ENCODE results near the gene DHX35. TPM values are rescaled to one million over a fixed set of nuclear protein-coding genes. Genes with fewer than 3 reads are reported as not detected.

Gene DHX35
- total and polyA plus RNA-seq, 10 of the 15 experiments (the other 5 are each of a cell fraction or from before 2014, with no cell fraction given), result 4.3 to 21.6 (median 14.9) TPM

- TF ChIP-seq PKNOX1 (IDR thresholded peaks at IDR 0.05), result peak; percentile 55; the same call in 1 of the 2 replicates
- no peak for TF ChIP-seq EP300 (IDR thresholded peaks at IDR 0.05; ENCODE audit: borderline replicate concordance in 1 of 2, control insufficient read depth in 1 of 2, low read depth in 2 of 2, low read length in 2 of 2)
Measured at GRCh38 chr20:38986663-38987062, 24.5 kb downstream of the DHX35 start (continued).

GRCh38 chr20:38987777-38988176 lies 25.6 kb downstream of the DHX35 start:
- 0% methylated on average over 4 of the region's 4 CpGs for WGBS (ENCODE audit: insufficient coverage, insufficient replicate concordance, low lambda C conversion rate, missing lambda C conversion rate)
- peak; percentile 56 for FAIRE-seq
- TF ChIP-seq MYB (IDR thresholded peaks at IDR 0.05; ENCODE audit: borderline replicate concordance, low read depth, low read length) (no peak), STAT1 (conservative IDR thresholded peaks at IDR 0.05) (no peak), ATF7 (IDR thresholded peaks at IDR 0.05; ENCODE audit: low read depth) (peak; percentile 45), CBX5 (IDR thresholded peaks at IDR 0.05; ENCODE audit: low read depth) (0 out of 2 replicates have a peak, but pooled peaks have one; percentile 50), RFX5 (IDR thresholded peaks at IDR 0.05; ENCODE audit: low read depth, low read length) (no peak), NFIC (IDR thresholded peaks at IDR 0.05; ENCODE audit: low read depth, low read length) (peak; percentile 55; the same call in 1 of the 2 replicates), WRNIP1 (IDR thresholded peaks at IDR 0.05; ENCODE audit: borderline replicate concordance, low read depth, low read length) (no peak), RUNX3 (IDR thresholded peaks at IDR 0.05; ENCODE audit: low read length) (peak; percentile 69), ZNF592 (IDR thresholded peaks at IDR 0.05) (no peak), HDAC2 (IDR thresholded peaks at IDR 0.05) (no peak), EED (IDR thresholded peaks at IDR 0.05; ENCODE audit: low read depth) (peak; percentile 79), ATF2 (IDR thresholded peaks at IDR 0.05; ENCODE audit: low read length) (peak; percentile 50; the same call in 1 of the 2 replicates), RCOR1 (conservative IDR thresholded peaks at IDR 0.05; ENCODE audit: low read depth, low read length) (no peak), EZH2 (IDR thresholded peaks at IDR 0.05; ENCODE audit: borderline replicate concordance, control insufficient read depth, low read depth, low read length) (no peak)

More at GRCh38 chr20:38987777-38988176, 25.6 kb downstream of the DHX35 start:
- Histone ChIP-seq H3K79me2 (ENCODE audit: control insufficient read depth, insufficient read depth, low read length) (peaks cover 2% of the 10 kb centered on the region), H4K20me1 (ENCODE audit: control insufficient read depth, insufficient read depth) (no peaks in the 10 kb centered on the region), H3K36me3 (ENCODE audit: control insufficient read depth in 2 of 2, insufficient read depth in 2 of 2, low read length in 1 of 2) (peaks cover 0 to 3% of the 10 kb centered on the region in 2 experiments; a peak in 1 of 4 replicates), H3K27ac (ENCODE audit: control insufficient read depth, insufficient read depth) (peak overlapping the region; percentile 91), H2AFZ (ENCODE audit: control insufficient read depth, low read depth, low read length) (peak overlapping the region; percentile 15), H3K9me3 (replicated peaks; ENCODE audit: control insufficient read depth, insufficient read depth, low read length) (no peaks in the 10 kb centered on the region), H3K9ac (ENCODE audit: control insufficient read depth, insufficient read depth, low read length) (peak overlapping the region; percentile 34), H3K27me3 (replicated peaks in 1 of 2; ENCODE audit: control insufficient read depth in 2 of 2, insufficient read depth in 2 of 2, low read length in 1 of 2) (no peaks in the 10 kb centered on the region), H3K4me3 (peak overlapping the region; percentile 12; the same call in 1 of the 2 replicates), H3K4me1 (ENCODE audit: control insufficient read depth, insufficient read depth, low read length) (peaks cover 34% of the 10 kb centered on the region), H3K4me2 (ENCODE audit: control insufficient read depth, insufficient read depth) (peak overlapping the region; percentile 80)
- ATAC-seq, result peak; percentile 91
- in situ Hi-C loops (cut with MboI), result no loop called here
- intact Hi-C loops (cut with micrococcal nuclease; ENCODE audit: unreplicated experiment), result loop anchor here (2.0 kb wide), 1 partner anchor 33 kb away; no protein-coding TSS in a partner anchor
- peak; percentile 84 for DNase-seq (ENCODE audit: low read depth, low spot score)
- ChIA-PET CTCF (interaction anchor here (0.7 to 5.5 kb wide), 11 partner anchors 9 to 1653 kb away, joined by 3 to 37 read pairs (median 4); partner anchors contain the start of genes DHX35 and FAM83D), POLR2A (interaction anchor here (0.5 to 5.6 kb wide), 10 partner anchors 9 to 145 kb away, joined by 3 to 36 read pairs (median 4); partner anchors contain the start of gene DHX35), RAD21 (ENCODE audit: unreplicated experiment) (interaction anchor here (1.0 to 6.4 kb wide), 8 partner anchors 9 to 153 kb away, joined by 3 to 75 read pairs (median 5); partner anchors contain the start of gene DHX35), SMC1A (ENCODE audit: uncharacterized antibody, unreplicated experiment) (interaction anchor here (0.7 to 14.8 kb wide), 13 partner anchors 9 to 1760 kb away, joined by 3 to 237 read pairs (median 5); partner anchors contain the start of genes DHX35 and FAM83D)
- no TSS peak for BruUV-seq (replicated peaks)
